K562 (cell line): ENCODE results near the gene PPP1R12C. TPM values are rescaled to one million over a fixed set of nuclear protein-coding genes. Genes with fewer than 3 reads are reported as not detected.

Experiments used
- BACH1 ChIP-seq: fragments of 200-800 bp; sonication (Bioruptor generic); IDR thresholded peaks from 2 replicates; pipeline ENCODE4 v1.6.1; 2016; ENCODE audit warnings: missing genetic modification characterization, missing compliant biosample characterization
- GTF2E2 ChIP-seq: fragments of 200-800 bp; sonication (Bioruptor generic); IDR thresholded peaks from 2 replicates; pipeline ENCODE4 v1.6.1; 2016; ENCODE audit warnings: missing genetic modification characterization, missing compliant biosample characterization
- HMBOX1 ChIP-seq: sonication (generic); IDR thresholded peaks from 2 replicates; pipeline ENCODE4 v1.6.1; 2016
- MBD1 ChIP-seq: fragments of 250-450 bp; sonication (Bioruptor Pico); IDR thresholded peaks from 2 replicates; pipeline ENCODE4 v1.8.0; 2022; ENCODE audit warnings: inconsistent platforms
- MYNN ChIP-seq, 2 experiments: sonication (generic); formaldehyde crosslinking in 1 of 2; IDR thresholded peaks; 2 replicates each; pipeline versions ENCODE4 v1.5.0 to v1.6.1; 2016 to 2020; ENCODE audit warnings: antibody characterized with exemption in 1 of 2, missing genetic modification reagents in 1 of 2
- NBN ChIP-seq: fragments of 450-650 bp; IDR thresholded peaks from 2 replicates; pipeline ENCODE4 v1.6.1; 2016; ENCODE audit warnings: low read depth, mild to moderate bottlenecking
- NCOA1 ChIP-seq: fragments of 450-650 bp; IDR thresholded peaks from 2 replicates; pipeline ENCODE4 v1.6.1; 2016; ENCODE audit warnings: low read depth
- PHB ChIP-seq: fragments of 250-450 bp; sonication (Bioruptor Pico); IDR thresholded peaks from 2 replicates; pipeline ENCODE4 v1.5.0; 2021
- POLR3G ChIP-seq: IDR thresholded peaks from 2 replicates; pipeline ENCODE4 v1.6.1; 2011; ENCODE audit not compliant: insufficient read length, insufficient replicate concordance; ENCODE audit errors: extremely low read depth
- RFX1 ChIP-seq: fragments of 450-650 bp; IDR thresholded peaks from 2 replicates; pipeline ENCODE4 v1.6.1; 2016; ENCODE audit warnings: mild to moderate bottlenecking, moderate library complexity
- STAT6 ChIP-seq: sonication (generic); formaldehyde crosslinking; IDR thresholded peaks from 2 replicates; pipeline ENCODE4 v1.8.1; 2023; ENCODE audit warnings: mild to moderate bottlenecking, missing genetic modification reagents
- TBL1XR1 ChIP-seq, 2 experiments: IDR thresholded peaks; 2 replicates each; pipeline ENCODE4 v1.6.1; 2012; ENCODE audit warnings: improper control_type of control experiment in 2 of 2, low read length in 2 of 2, mild to moderate bottlenecking in 1 of 2
- THAP12 ChIP-seq: fragments of 250-450 bp; sonication (Bioruptor Pico); IDR thresholded peaks from 2 replicates; pipeline ENCODE4 v1.9.0; 2021; ENCODE audit warnings: mild to moderate bottlenecking, inconsistent platforms
- YBX1 ChIP-seq: fragments of 450-650 bp; IDR thresholded peaks from 2 replicates; pipeline ENCODE4 v1.7.1; 2016; ENCODE audit warnings: mild to moderate bottlenecking
- ZNF217 ChIP-seq: sonication (generic); formaldehyde crosslinking; IDR thresholded peaks from 2 replicates; pipeline ENCODE4 v1.8.0; 2022; ENCODE audit warnings: mild to moderate bottlenecking, missing genetic modification reagents
- ZNF282 ChIP-seq: sonication (generic); formaldehyde crosslinking; IDR thresholded peaks from 2 replicates; pipeline ENCODE4 v1.8.1; 2023; ENCODE audit warnings: missing genetic modification reagents
- ZNF311 ChIP-seq: fragments of 250-450 bp; sonication (Bioruptor Pico); IDR thresholded peaks from 2 replicates; pipeline ENCODE4 v1.4.0; 2020; ENCODE audit warnings: mild to moderate bottlenecking, moderate library complexity
- ZNF436 ChIP-seq: fragments of 250-450, 450-650 bp; sonication (Bioruptor Pico); formaldehyde crosslinking; IDR thresholded peaks from 2 replicates; pipeline ENCODE4 v1.7.0; 2020; ENCODE audit warnings: mild to moderate bottlenecking
- ZNF449 ChIP-seq: fragments of 250-450 bp; sonication (Bioruptor Pico); IDR thresholded peaks from 2 replicates; pipeline ENCODE4 v1.8.0; 2022; ENCODE audit warnings: moderate library complexity, mild to moderate bottlenecking, inconsistent platforms
- ZNF586 ChIP-seq: fragments of 450-650 bp; formaldehyde crosslinking; conservative IDR thresholded peaks from 2 replicates; pipeline ENCODE4 v1.4.0; 2020; ENCODE audit warnings: mild to moderate bottlenecking, moderate library complexity
- polyA plus RNA-seq, 8 experiments: library from polyadenylated mRNA; depleted of rRNA in 4 of 8; stranded (reverse) in 5 of 8; unstranded in 3 of 8; fragments of >200 nt; fragmentation: Nextera tagmentation in 2 of 8; fragmentation: Illumina TruSeq in 1 of 8; extraction: Ambion mirVana in 2 of 8; extraction: Trizol in 1 of 8; gene quantifications; 2 replicates each; pipeline versions ENCODE4 v1.2.1 to v1.2.3, GENCODE V29; 2011 to 2014; ENCODE audit warnings: inconsistent platforms in 1 of 8, missing spikeins in 1 of 8
- total RNA-seq, 7 experiments: library from RNA; depleted of rRNA in 6 of 7; stranded (reverse); fragments of >200 nt in 6 of 7; fragmentation: Illumina TruSeq in 2 of 7; extraction: Trizol in 2 of 7; gene quantifications; 2 replicates each; pipeline versions ENCODE4 v1.2.1 to v1.2.3, GENCODE V29; 2011 to 2021; ENCODE audit warnings: low replicate concordance in 1 of 7

The PPP1R12C gene
- total and polyA plus RNA-seq, 9 of the 15 experiments (the other 6 are each of a cell fraction or from before 2014, with no cell fraction given), result 1.8 to 136 (median 33.7) TPM

GRCh38 chr19:55117663-55118391 lies 390 bp upstream of the PPP1R12C start (continued):
- TF ChIP-seq ZNF586 (CRISPR knock-in tag), result no peak
- no peak for TF ChIP-seq ZNF282 (CRISPR knock-in tag)
- no peak for TF ChIP-seq PHB (CRISPR knock-in tag)
- no peak for TF ChIP-seq NCOA1
- TF ChIP-seq YBX1, result no peak
- no peak for TF ChIP-seq ZNF436 (CRISPR knock-in tag)
- TF ChIP-seq THAP12 (CRISPR knock-in tag), result 0 out of 2 replicates have a peak, but pooled peaks have one; percentile 29
- TF ChIP-seq NBN, result no peak
- TF ChIP-seq HMBOX1, result no peak
- no peak; the same call in 1 of the 2 replicates for TF ChIP-seq GTF2E2
- TF ChIP-seq POLR3G, result no peak
- TF ChIP-seq ZNF217 (CRISPR knock-in tag), result no peak
- no peak for TF ChIP-seq ZNF449
- TF ChIP-seq MYNN (IDR thresholded peaks at IDR 0.05), result no peak
- no peak for TF ChIP-seq MYNN (CRISPR knock-in tag; IDR thresholded peaks at IDR 0.05)
- no peak for TF ChIP-seq MBD1 (CRISPR knock-in tag)
- peak; percentile 33 to 60; a peak in 1 of 4 replicates for TF ChIP-seq TBL1XR1 (IDR thresholded peaks at IDR 0.05; ENCODE audit: low read length in 2 of 2)
- no peak for TF ChIP-seq BACH1 (tag)
- no peak for TF ChIP-seq RFX1
- no peak for TF ChIP-seq STAT6 (CRISPR knock-in tag)
- 0 out of 2 replicates have a peak, but pooled peaks have one; percentile 16 for TF ChIP-seq ZNF311 (CRISPR knock-in tag)
